IMR-90 (cell line): ENCODE measurements around the gene TMEM154. TPM values are rescaled to one million over a fixed set of nuclear protein-coding genes. Genes with fewer than 3 reads are reported as not detected.

Source experiments
- ATAC-seq: fragments of 200-7000 bp; cut with Tn5 transposase; 2 replicates; pipeline ENCODE4 v1.9.1; 2020; ENCODE audit warnings: low read depth, mild to moderate bottlenecking, moderate library complexity
- BruUV-seq: library from RNA; stranded (reverse); fragments of 400-500 nt; replicated peaks from 2 replicates; lab custom pipeline; 2021; lab: Mats Ljungman, UMichigan
- CTCF ChIA-PET: fragments of 300-600 bp; formaldehyde crosslinking; extraction: SDS; loops from one replicate; lab custom pipeline; 2021; ENCODE audit warnings: antibody characterized with exemption; lab: Yijun Ruan, JAX
- POLR2A ChIA-PET: fragments of 300-600 bp; sonication (Branson Sonifier 250); formaldehyde crosslinking; loops from one replicate; lab custom pipeline; 2022; ENCODE audit warnings: antibody characterized with exemption; ENCODE audit not compliant: unreplicated experiment; lab: Charles Lee
- DNase-seq: peaks from one replicate; pipeline ENCODE4 v3.0.0; 2013
- H2AFZ ChIP-seq: replicated peaks from 2 replicates; pipeline ENCODE3; 2013; ENCODE audit warnings: low read length, mild to moderate bottlenecking; ENCODE audit not compliant: poor library complexity
- H2AK5ac ChIP-seq: 2 replicates; pipeline ENCODE4 v1.6.1; 2013; ENCODE audit warnings: low read depth, low read length, inconsistent platforms
- H2AK9ac ChIP-seq: replicated peaks from 2 replicates; pipeline ENCODE3; 2013; ENCODE audit warnings: mild to moderate bottlenecking, low read depth, low read length, moderate library complexity; ENCODE audit not compliant: poor library complexity
- H2BK120ac ChIP-seq: 2 replicates; pipeline ENCODE4 v1.6.1; 2013; ENCODE audit warnings: low read depth, low read length, inconsistent platforms
- H2BK15ac ChIP-seq: 3 replicates; pipeline ENCODE4 v1.6.1; 2013; ENCODE audit warnings: low read depth, low read length, inconsistent platforms
- H2BK20ac ChIP-seq: 2 replicates; pipeline ENCODE4 v1.6.1; 2013; ENCODE audit warnings: low read depth, mild to moderate bottlenecking, inconsistent platforms, low read length, moderate library complexity
- H2BK5ac ChIP-seq: 2 replicates; pipeline ENCODE4 v1.6.1; 2013; ENCODE audit warnings: mild to moderate bottlenecking, low read depth, low read length, inconsistent platforms; ENCODE audit not compliant: poor library complexity, severe bottlenecking
- H3K14ac ChIP-seq: replicated peaks from 2 replicates; pipeline ENCODE4 v1.6.1; 2013; ENCODE audit warnings: low read depth, low read length, inconsistent platforms
- H3K18ac ChIP-seq: 2 replicates; pipeline ENCODE4 v1.6.1; 2013; ENCODE audit warnings: low read depth, low read length, control low read depth
- H3K23ac ChIP-seq: 2 replicates; pipeline ENCODE4 v1.6.1; 2013; ENCODE audit warnings: low read depth, low read length, inconsistent platforms
- H3K27ac ChIP-seq: 2 replicates; pipeline ENCODE4 v1.5.1; 2013; ENCODE audit warnings: mild to moderate bottlenecking, control low read depth, low read length; ENCODE audit not compliant: insufficient read depth
- H3K27me3 ChIP-seq: 2 replicates; pipeline ENCODE4 v1.6.1; 2013; ENCODE audit warnings: low read length; ENCODE audit not compliant: control insufficient read depth, insufficient read depth
- H3K36me3 ChIP-seq: 2 replicates; pipeline ENCODE4 v1.6.1; 2013; ENCODE audit warnings: low read length, mixed read lengths; ENCODE audit not compliant: control insufficient read depth, insufficient read depth
- H3K4ac ChIP-seq: 2 replicates; pipeline ENCODE4 v1.6.1; 2013; ENCODE audit warnings: low read depth, low read length, inconsistent platforms
- H3K4me1 ChIP-seq: 2 replicates; pipeline ENCODE4 v1.6.1; 2013; ENCODE audit warnings: low read length, mixed read lengths; ENCODE audit not compliant: control insufficient read depth, insufficient read depth
- H3K4me2 ChIP-seq: 2 replicates; pipeline ENCODE4 v1.6.1; 2013; ENCODE audit warnings: low read depth, mild to moderate bottlenecking, control low read depth, low read length, moderate library complexity
- H3K4me3 ChIP-seq: 2 replicates; pipeline ENCODE4 v1.5.1; 2013; ENCODE audit warnings: low read depth, mild to moderate bottlenecking, control low read depth, low read length, moderate library complexity; ENCODE audit not compliant: insufficient read depth
- H3K56ac ChIP-seq: 2 replicates; pipeline ENCODE4 v1.6.1; 2013; ENCODE audit warnings: low read length, inconsistent platforms; ENCODE audit not compliant: insufficient read depth; ENCODE audit errors: extremely low read depth
- H3K79me1 ChIP-seq, 2 experiments: 2 replicates each; pipeline ENCODE4 v1.6.1; 2013; ENCODE audit warnings: low read length in 2 of 2, inconsistent platforms in 1 of 2, low read depth in 1 of 2
- H3K9ac ChIP-seq: 2 replicates; pipeline ENCODE4 v1.6.1; 2013; ENCODE audit warnings: low read depth, low read length, control low read depth
- H3K9me1 ChIP-seq: 2 replicates; pipeline ENCODE4 v1.6.1; 2013; ENCODE audit warnings: low read length, inconsistent platforms; ENCODE audit not compliant: insufficient read depth
- H3K9me3 ChIP-seq: 2 replicates; pipeline ENCODE4 v1.6.1; 2013; ENCODE audit warnings: low read length; ENCODE audit not compliant: control insufficient read depth, insufficient read depth
- H4K20me1 ChIP-seq: 2 replicates; pipeline ENCODE4 v1.6.1; 2013; ENCODE audit warnings: low read length, inconsistent platforms; ENCODE audit not compliant: insufficient read depth
- H4K5ac ChIP-seq: 2 replicates; pipeline ENCODE4 v1.6.1; 2013; ENCODE audit warnings: mild to moderate bottlenecking, low read depth, low read length, control low read depth
- H4K8ac ChIP-seq, 2 experiments: 2 replicates each; pipeline ENCODE4 v1.6.1; 2013; ENCODE audit warnings: low read depth in 2 of 2, low read length in 2 of 2, control low read depth in 1 of 2, inconsistent platforms in 1 of 2
- H4K91ac ChIP-seq: 2 replicates; pipeline ENCODE4 v1.6.1; 2013; ENCODE audit warnings: low read depth, low read length, inconsistent platforms; ENCODE audit not compliant: insufficient read depth
- BHLHE40 ChIP-seq: fragments of 150-350 bp; IDR thresholded peaks from 2 replicates; pipeline ENCODE4 v1.6.1; 2016; ENCODE audit warnings: mild to moderate bottlenecking, low read depth, low read length
- CEBPB ChIP-seq: IDR thresholded peaks from 2 replicates; pipeline ENCODE4 v1.6.1; 2012; ENCODE audit warnings: low read depth, low read length, improper control_type of control experiment
- ELK1 ChIP-seq: fragments of 150-350 bp; IDR thresholded peaks from 2 replicates; pipeline ENCODE4 v1.6.1; 2016; ENCODE audit warnings: low read depth, mild to moderate bottlenecking, low read length, moderate library complexity, borderline replicate concordance
- MAZ ChIP-seq: IDR thresholded peaks from 2 replicates; pipeline ENCODE4 v1.6.1; 2012; ENCODE audit warnings: low read depth, mild to moderate bottlenecking, low read length, improper control_type of control experiment, moderate library complexity, borderline replicate concordance
- POLR2A ChIP-seq: IDR thresholded peaks from 2 replicates; pipeline ENCODE4 v1.6.1; 2012; ENCODE audit warnings: mild to moderate bottlenecking, low read depth, low read length
- WGBS, 2 experiments: methylation state at CpG; one replicate each; pipeline versions ENCODE4 v1.1.5 to v1.1.7; 2013; ENCODE audit warnings: missing lambda C conversion rate in 2 of 2; ENCODE audit not compliant: insufficient read length in 1 of 2; ENCODE audit errors: extremely low coverage in 2 of 2; 5-methylcytosine and 5-hydroxymethylcytosine counted together
- dilution Hi-C: fragments of 300-500 bp; cut with HindIII; formaldehyde crosslinking; loops from one replicate; pipeline ENCODE4 v1.14.3; 2018; ENCODE audit warnings: low sequenced_read_pairs; ENCODE audit not compliant: unreplicated experiment
- in situ Hi-C: fragments of 300-500 bp; cut with MboI; formaldehyde crosslinking; loops from 3 replicates; pipeline ENCODE4 v1.14.3; 2019; ENCODE audit warnings: low sequenced_read_pairs, inconsistent platforms, mixed read lengths
- intact Hi-C: fragments of 100-400 bp; cut with micrococcal nuclease; formaldehyde crosslinking; loops from 2 replicates; pipeline ENCODE4 v1.10.0; 2022
- polyA plus RNA-seq, 3 experiments: library from polyadenylated mRNA; depleted of rRNA; stranded (reverse); fragments of >200 nt; gene quantifications; 2 replicates each; pipeline ENCODE4 v1.2.3, GENCODE V29; 2012; ENCODE audit warnings: low replicate concordance in 1 of 3
- total RNA-seq: library from RNA; depleted of rRNA; stranded (reverse); fragments of >200 nt; gene quantifications from 2 replicates; pipeline ENCODE4 v1.2.3, GENCODE V29; 2012
- TF ChIP-seq, protein P1 (sequence below): conservative IDR thresholded peaks from 2 replicates; pipeline ENCODE4 v1.5.1; 2012; ENCODE audit warnings: mild to moderate bottlenecking, low read depth, low read length, improper control_type of control experiment

TMEM154 gene
- total and polyA plus RNA-seq, 2 of the 4 experiments (the other 2 are of a cell fraction) = 0.12 to 0.18 TPM

GRCh38 chr4:152719291-152719690 lies 39.5 kb upstream of the TMEM154 start:
- H3K36me3 ChIP-seq = no peaks in the 10 kb centered on the region
- 0 out of 2 replicates have a peak, but pooled peaks cover 2% of the 10 kb centered on the region for H3K9me3 ChIP-seq
- H4K20me1 ChIP-seq = no peaks in the 10 kb centered on the region
- in situ Hi-C loops (no loop called here), intact Hi-C loops (no loop called here), dilution Hi-C loops (no loop called here)
- H2BK15ac ChIP-seq = no peak overlapping the region
- no peak overlapping the region for H3K56ac ChIP-seq
- no peak overlapping the region for H3K4ac ChIP-seq
- H2BK20ac ChIP-seq = no peak overlapping the region
- no peak overlapping the region for H3K27ac ChIP-seq
- no TSS peak for BruUV-seq
- H3K14ac ChIP-seq = no peak overlapping the region
- H4K8ac ChIP-seq = no peak overlapping the region
- H3K27me3 ChIP-seq = peaks cover 5% of the 10 kb centered on the region; the same call in 1 of the 2 replicates
- no peaks in the 10 kb centered on the region for H3K79me1 ChIP-seq
- no peak overlapping the region for H3K4me2 ChIP-seq
- H3K9me1 ChIP-seq = no peaks in the 10 kb centered on the region
- CTCF ChIA-PET = no interaction called here
- no peak overlapping the region for H2AK9ac ChIP-seq
- ATAC-seq (no peak), DNase-seq (no peak)
- H4K5ac ChIP-seq = no peak overlapping the region
- H3K18ac ChIP-seq = no peak overlapping the region
- H3K23ac ChIP-seq = no peak overlapping the region
- H2AK5ac ChIP-seq = no peak overlapping the region
- no peak overlapping the region for H2AFZ ChIP-seq
- H3K4me1 ChIP-seq = no peaks in the 10 kb centered on the region
- TF ChIP-seq, protein P1, sequence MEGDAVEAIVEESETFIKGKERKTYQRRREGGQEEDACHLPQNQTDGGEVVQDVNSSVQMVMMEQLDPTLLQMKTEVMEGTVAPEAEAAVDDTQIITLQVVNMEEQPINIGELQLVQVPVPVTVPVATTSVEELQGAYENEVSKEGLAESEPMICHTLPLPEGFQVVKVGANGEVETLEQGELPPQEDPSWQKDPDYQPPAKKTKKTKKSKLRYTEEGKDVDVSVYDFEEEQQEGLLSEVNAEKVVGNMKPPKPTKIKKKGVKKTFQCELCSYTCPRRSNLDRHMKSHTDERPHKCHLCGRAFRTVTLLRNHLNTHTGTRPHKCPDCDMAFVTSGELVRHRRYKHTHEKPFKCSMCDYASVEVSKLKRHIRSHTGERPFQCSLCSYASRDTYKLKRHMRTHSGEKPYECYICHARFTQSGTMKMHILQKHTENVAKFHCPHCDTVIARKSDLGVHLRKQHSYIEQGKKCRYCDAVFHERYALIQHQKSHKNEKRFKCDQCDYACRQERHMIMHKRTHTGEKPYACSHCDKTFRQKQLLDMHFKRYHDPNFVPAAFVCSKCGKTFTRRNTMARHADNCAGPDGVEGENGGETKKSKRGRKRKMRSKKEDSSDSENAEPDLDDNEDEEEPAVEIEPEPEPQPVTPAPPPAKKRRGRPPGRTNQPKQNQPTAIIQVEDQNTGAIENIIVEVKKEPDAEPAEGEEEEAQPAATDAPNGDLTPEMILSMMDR = no peak
- TF ChIP-seq MAZ (no peak), POLR2A (no peak), CEBPB (no peak), ELK1 (no peak), BHLHE40 (no peak)
- no CpG with 5 or more reads among the region's 1 CpG for WGBS, 2 experiments
- no peak overlapping the region for H2BK5ac ChIP-seq
- POLR2A ChIA-PET = no interaction called here
- no peak overlapping the region for H3K9ac ChIP-seq
- no peak overlapping the region for H4K91ac ChIP-seq
- no peak overlapping the region for H3K4me3 ChIP-seq
- no peak overlapping the region for H2BK120ac ChIP-seq
